Esophagus muscularis mucosa (tissue), 4 donors: Measurements from ENCODE around the gene TMEM255B. TPM values are rescaled to one million over a fixed set of nuclear protein-coding genes. Genes with fewer than 3 reads are reported as not detected.

Source experiments
- DNase-seq: peaks from one replicate; pipeline ENCODE4 v3.0.0-alpha.2; 2017; ENCODE audit errors: extremely low spot score
- H3K27ac ChIP-seq, 4 donors: fragments of 200-600 bp; sonication (generic); replicated peaks in 1 of 4; 1 replicate in 3 of 4; 2 replicates in 1 of 4; pipeline ENCODE4 v1.5.1; 2016 to 2019; ENCODE audit warnings: mild to moderate bottlenecking in 1 of 4
- H3K27me3 ChIP-seq, 4 donors: fragments of 200-600 bp; sonication (generic); one replicate each; pipeline versions ENCODE4 v1.5.1 to v1.6.0; 2016 to 2019
- H3K36me3 ChIP-seq, 4 donors: fragments of 200-600 bp; sonication (generic); one replicate each; pipeline ENCODE4 v1.5.1; 2016 to 2019
- H3K4me1 ChIP-seq, 4 donors: fragments of 200-600 bp; sonication (generic); one replicate each; pipeline ENCODE4 v1.5.1; 2016 to 2019
- H3K4me3 ChIP-seq, 4 donors: fragments of 200-600 bp; sonication (generic); 1 replicate in 2 of 4; 2 replicates in 2 of 4; pipeline ENCODE4 v1.5.1; 2016 to 2019; ENCODE audit warnings: mild to moderate bottlenecking in 4 of 4, moderate library complexity in 1 of 4
- H3K9me3 ChIP-seq, 4 donors: fragments of 200-600 bp; sonication (generic); 1 replicate in 3 of 4; 2 replicates in 1 of 4; pipeline ENCODE4 v1.5.1; 2016 to 2019
- EP300 ChIP-seq: sonication (generic); formaldehyde crosslinking; IDR thresholded peaks from one replicate; pipeline ENCODE4 v1.6.1; 2017; ENCODE audit warnings: antibody characterized with exemption
- POLR2A ChIP-seq: fragments of 450-650 bp; IDR thresholded peaks from one replicate; pipeline ENCODE4 v1.6.1; 2017; ENCODE audit warnings: antibody characterized with exemption, moderate library complexity, mild to moderate bottlenecking, low read depth
- POLR2AphosphoS5 ChIP-seq, 2 donors: sonication (generic); formaldehyde crosslinking; IDR thresholded peaks; one replicate each; pipeline ENCODE4 v1.6.1; 2017; ENCODE audit warnings: antibody characterized with exemption in 2 of 2
- WGBS: methylation state at CpG from one replicate; pipeline ENCODE4 v1.1.5; 2018; 5-methylcytosine and 5-hydroxymethylcytosine counted together
- intact Hi-C: fragments of 100-400 bp; cut with DNase I; formaldehyde crosslinking; loops from one replicate; pipeline ENCODE4 v1.15.1; 2023
- total RNA-seq, 4 donors: library from RNA; depleted of rRNA; stranded (reverse); fragments of >200 nt; gene quantifications; one replicate each; pipeline versions ENCODE4 v1.1.0 to v1.2.1, GENCODE V29; 2016
- TF ChIP-seq, protein P1 (sequence below), 3 experiments: fragments of 200-600 bp in 2 of 3; fragments of 450-650 bp in 1 of 3; sonication (generic) in 2 of 3; IDR thresholded peaks; one replicate each; pipeline ENCODE4 v1.5.1; 2017 to 2019; ENCODE audit warnings: antibody characterized with exemption in 3 of 3, mild to moderate bottlenecking in 2 of 3, moderate library complexity in 1 of 3

Gene TMEM255B
- total RNA-seq, 4 donors from 2014 or later, result 4.1 to 12.3 (median 10.7) TPM

DNA sequence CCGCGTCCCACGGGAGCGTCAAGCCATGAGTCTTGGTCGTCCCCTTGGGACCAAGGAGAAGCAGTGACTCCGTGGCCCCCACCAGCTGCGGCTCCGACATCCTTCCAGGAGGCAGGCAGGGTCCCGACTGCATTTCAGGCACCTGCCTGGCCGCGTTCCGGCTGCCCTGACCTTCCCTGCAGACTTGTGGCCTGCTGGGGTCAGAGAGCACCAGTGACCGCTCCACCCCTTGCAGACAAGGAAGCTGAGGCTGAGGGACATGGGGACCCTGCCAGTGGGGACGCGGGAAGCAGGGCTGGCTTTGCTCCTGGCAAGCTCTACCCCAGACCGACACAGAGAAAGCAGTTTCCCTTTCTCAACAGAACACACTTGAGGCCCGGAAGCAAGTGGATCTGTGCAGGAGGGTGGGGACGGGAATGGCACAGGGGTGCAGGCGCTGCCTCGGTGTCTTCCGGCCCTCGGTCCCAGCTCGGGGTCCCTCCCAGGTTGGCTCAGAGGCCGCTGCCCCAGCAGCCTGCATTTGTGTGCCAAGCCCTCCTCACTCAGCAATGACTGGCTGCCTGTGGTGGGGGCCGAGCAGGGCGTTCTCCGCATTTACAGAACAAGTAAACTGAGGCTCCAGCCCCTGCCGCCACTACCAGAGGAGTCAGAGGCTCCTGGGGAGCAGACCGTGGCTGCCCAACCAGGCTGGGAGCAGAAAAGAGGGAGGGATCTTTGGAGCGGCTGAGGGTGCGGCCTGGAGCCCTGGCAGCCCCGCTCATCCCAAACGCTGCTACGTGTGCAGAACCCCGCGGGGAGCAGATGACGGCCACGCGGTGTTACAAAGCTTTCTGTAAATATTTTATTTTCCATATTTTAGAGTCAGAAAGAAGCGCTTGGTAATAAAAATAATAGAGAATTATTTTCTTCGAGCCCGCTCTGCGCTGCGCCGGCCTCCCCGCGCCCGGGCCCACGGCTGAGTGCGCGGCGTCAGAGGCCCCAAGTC lies 61.0 kb downstream of the TMEM255B start:
- Histone ChIP-seq H3K4me3 (peak overlapping the region; percentile 31 to 53 (median 36)), H3K27ac (peak overlapping the region; percentile 87 to 91 (median 88)), H3K4me1 (peaks cover 66 to 88% (median 82%) of the 10 kb centered on the region in 4 donors), H3K36me3 (peaks cover 15 to 45% (median 37%) of the 10 kb centered on the region in 4 donors), H3K9me3 (no peaks in the 10 kb centered on the region), H3K27me3 (no peaks in the 10 kb centered on the region)
- intact Hi-C loops, result loop anchor here (2.0 to 5.0 kb wide), 2 partner anchors 43 to 407 kb away; no protein-coding TSS in a partner anchor
- TF ChIP-seq, protein P1, sequence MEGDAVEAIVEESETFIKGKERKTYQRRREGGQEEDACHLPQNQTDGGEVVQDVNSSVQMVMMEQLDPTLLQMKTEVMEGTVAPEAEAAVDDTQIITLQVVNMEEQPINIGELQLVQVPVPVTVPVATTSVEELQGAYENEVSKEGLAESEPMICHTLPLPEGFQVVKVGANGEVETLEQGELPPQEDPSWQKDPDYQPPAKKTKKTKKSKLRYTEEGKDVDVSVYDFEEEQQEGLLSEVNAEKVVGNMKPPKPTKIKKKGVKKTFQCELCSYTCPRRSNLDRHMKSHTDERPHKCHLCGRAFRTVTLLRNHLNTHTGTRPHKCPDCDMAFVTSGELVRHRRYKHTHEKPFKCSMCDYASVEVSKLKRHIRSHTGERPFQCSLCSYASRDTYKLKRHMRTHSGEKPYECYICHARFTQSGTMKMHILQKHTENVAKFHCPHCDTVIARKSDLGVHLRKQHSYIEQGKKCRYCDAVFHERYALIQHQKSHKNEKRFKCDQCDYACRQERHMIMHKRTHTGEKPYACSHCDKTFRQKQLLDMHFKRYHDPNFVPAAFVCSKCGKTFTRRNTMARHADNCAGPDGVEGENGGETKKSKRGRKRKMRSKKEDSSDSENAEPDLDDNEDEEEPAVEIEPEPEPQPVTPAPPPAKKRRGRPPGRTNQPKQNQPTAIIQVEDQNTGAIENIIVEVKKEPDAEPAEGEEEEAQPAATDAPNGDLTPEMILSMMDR (IDR thresholded peaks at IDR 0.05), result no peak
- TF ChIP-seq EP300 (no peak), POLR2AphosphoS5 (IDR thresholded peaks at IDR 0.05) (no peak), POLR2A (no peak)
- no peak for DNase-seq
- WGBS, result 79% methylated on average over 43 of the region's 52 CpGs

DNA sequence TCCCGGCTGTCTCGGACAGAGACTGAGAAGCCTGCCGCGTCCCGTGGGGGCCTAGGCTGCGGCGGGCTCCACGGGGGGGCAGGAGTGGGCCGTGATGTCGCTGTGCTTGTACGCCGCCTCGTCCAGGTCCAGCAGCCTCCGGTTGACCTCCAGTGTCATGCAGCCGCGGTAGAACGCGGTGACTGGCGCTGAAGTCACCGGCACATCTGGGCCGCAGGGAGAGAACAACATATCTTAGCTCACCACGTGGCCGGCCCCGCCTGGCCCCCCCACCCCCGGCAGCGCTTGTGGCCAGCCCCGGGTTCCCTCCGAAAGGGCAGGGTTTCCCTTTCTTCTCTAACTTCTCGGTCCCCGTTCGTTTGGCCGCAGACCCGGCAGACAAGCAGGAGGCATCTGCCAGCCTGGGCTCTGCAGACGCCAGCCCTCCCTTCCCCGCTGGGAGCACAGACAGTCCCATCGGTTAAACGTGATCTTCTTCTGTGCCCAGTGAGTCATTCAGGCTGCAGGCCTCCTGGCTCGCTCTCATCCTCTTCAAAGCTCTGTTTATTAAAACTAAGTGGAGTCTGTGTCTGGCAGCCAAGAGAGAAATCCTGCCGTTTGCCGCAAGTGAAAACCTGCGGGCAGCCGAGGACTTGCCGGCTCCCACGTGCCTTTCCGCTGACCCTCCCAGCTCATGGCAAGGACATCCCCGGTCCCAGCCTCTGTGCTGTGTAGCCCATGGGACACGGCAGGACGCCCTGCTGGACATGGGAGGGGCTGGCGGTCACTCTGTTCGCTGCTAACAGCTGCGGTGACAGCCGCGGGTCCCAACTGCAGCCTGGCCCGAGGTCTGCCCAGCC lies 62.0 kb downstream of the TMEM255B start:
- no peaks in the 10 kb centered on the region for H3K27me3 ChIP-seq
- peak overlapping the region; percentile 31 to 53 (median 36) for H3K4me3 ChIP-seq
- peaks cover 20 to 55% (median 47%) of the 10 kb centered on the region in 4 donors for H3K36me3 ChIP-seq
- H3K27ac ChIP-seq, result peak overlapping the region; percentile 87 to 91 (median 88)
- 15% methylated on average over 28 of the region's 54 CpGs for WGBS
- intact Hi-C loops, result loop anchor here (2.0 kb wide), 1 partner anchor 42 kb away; no protein-coding TSS in a partner anchor
- DNase-seq, result peak; percentile 96
- peak; percentile 85 to 89 for TF ChIP-seq POLR2AphosphoS5 (IDR thresholded peaks at IDR 0.05)
- no peak for TF ChIP-seq POLR2A
- TF ChIP-seq, protein P1 (IDR thresholded peaks at IDR 0.05), result peak in 1 of 3 experiments; percentile 4
- TF ChIP-seq EP300, result peak; percentile 66
- no peaks in the 10 kb centered on the region for H3K9me3 ChIP-seq
- H3K4me1 ChIP-seq, result peaks cover 66 to 79% (median 73%) of the 10 kb centered on the region in 4 donors

DNA sequence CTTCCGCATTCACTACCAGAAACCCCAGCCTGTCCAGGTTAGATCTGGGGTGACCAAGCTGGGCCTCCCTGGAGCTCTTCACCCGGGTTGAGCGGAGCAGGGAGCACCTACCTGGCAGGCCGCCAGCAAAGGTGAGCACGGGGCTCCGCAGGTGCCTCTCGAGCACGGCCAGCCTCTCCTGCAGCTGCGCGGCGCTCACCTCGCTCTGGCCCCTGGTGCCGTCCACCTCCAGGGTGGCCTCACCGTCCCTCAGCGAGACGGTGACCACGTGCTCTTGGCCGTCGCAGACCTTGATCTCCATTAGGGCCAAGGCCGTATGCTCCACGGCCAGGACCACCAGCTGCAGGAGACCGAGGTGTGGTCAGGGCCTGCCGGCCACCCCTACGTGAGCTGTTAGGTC lies 62.8 kb downstream of the TMEM255B start:
- no peak for DNase-seq
- Histone ChIP-seq H3K27ac (peak overlapping the region; percentile 87 to 91 (median 88)), H3K27me3 (no peaks in the 10 kb centered on the region), H3K36me3 (peaks cover 23 to 63% (median 55%) of the 10 kb centered on the region in 4 donors), H3K9me3 (no peaks in the 10 kb centered on the region), H3K4me3 (peak overlapping the region in 3 of 4 donors; percentile 31 to 37 (median 35)), H3K4me1 (peaks cover 58 to 71% (median 65%) of the 10 kb centered on the region in 4 donors)
- TF ChIP-seq, protein P1 (IDR thresholded peaks at IDR 0.05), result no peak
- TF ChIP-seq EP300, result no peak
- TF ChIP-seq POLR2AphosphoS5 (IDR thresholded peaks at IDR 0.05), result no peak
- TF ChIP-seq POLR2A, result no peak
- intact Hi-C loops, result loop anchor here (2.0 kb wide), 1 partner anchor 41 kb away; no protein-coding TSS in a partner anchor
- 87% methylated on average over 22 of the region's 24 CpGs for WGBS

DNA sequence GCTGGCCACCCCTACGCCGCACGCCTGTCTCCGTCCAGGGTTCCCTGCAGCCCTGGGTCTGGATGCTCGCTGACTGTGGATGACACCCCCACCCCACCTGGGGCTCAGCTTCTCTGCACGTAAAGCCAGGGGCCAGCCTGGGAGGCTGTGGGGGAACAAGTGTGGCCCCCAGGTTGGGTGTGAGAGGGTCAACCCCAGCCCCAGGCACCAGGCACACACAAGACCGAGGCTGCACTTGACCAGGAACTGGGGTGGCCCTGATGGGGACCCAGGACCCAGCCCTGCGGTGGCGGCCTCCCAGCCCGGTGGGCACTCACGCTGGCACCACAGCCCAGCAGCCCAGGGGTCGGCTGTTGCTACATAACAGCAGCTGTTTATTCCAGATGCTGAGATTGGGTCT lies 63.2 kb downstream of the TMEM255B start:
- intact Hi-C loops, result no loop called here
- H3K36me3 ChIP-seq, result peaks cover 28 to 67% (median 60%) of the 10 kb centered on the region in 4 donors
- no peak for DNase-seq
- H3K27me3 ChIP-seq, result no peaks in the 10 kb centered on the region
- no peak overlapping the region for H3K4me3 ChIP-seq
- H3K9me3 ChIP-seq, result no peaks in the 10 kb centered on the region
- WGBS, result 83% methylated on average over 9 of the region's 12 CpGs
- no peak for TF ChIP-seq POLR2A
- TF ChIP-seq, protein P1 (IDR thresholded peaks at IDR 0.05), result no peak
- TF ChIP-seq EP300, result no peak
- no peak for TF ChIP-seq POLR2AphosphoS5 (IDR thresholded peaks at IDR 0.05)
- H3K4me1 ChIP-seq, result peaks cover 55 to 66% (median 61%) of the 10 kb centered on the region in 4 donors
- peak overlapping the region; percentile 87 to 91 (median 88) for H3K27ac ChIP-seq
